ENCODE measurements around the gene EML6. TPM values are rescaled to one million over a fixed set of nuclear protein-coding genes. Genes with fewer than 3 reads are reported as not detected.

EML6 gene
- total RNA-seq, 2 donors from 2014 or later = 0.96 to 2.0 TPM

DNA sequence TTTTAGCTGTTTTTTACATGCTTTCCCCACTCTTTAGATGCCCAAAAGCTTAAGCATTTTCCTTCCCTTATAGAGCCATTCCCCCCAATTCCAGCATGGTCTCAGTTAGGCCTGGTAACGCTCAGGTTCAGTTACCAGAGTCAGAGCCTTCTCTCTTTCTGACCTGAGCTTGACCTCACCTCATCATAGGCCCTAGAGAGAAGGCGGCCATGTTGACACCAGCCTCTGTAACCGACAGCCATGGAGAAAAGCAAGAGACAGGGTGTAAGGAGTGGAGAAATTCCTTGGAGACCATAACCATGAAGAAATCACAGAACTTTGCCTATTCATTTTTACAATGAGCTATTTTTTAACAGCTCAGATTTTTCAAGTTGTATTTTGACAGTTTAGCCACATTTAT lies 227.3 kb downstream of the EML6 start:
- no peaks in the 10 kb centered on the region for H3K9me3 Mint-ChIP-seq
- ATAC-seq (replicated peaks in 1 of 2) (no peak), DNase-seq (no peak)
- no peaks in the 10 kb centered on the region for H3K27me3 Mint-ChIP-seq (ENCODE audit: low read depth)
- H3K36me3 Mint-ChIP-seq (ENCODE audit: insufficient read depth in 2 of 2) = no peaks in the 10 kb centered on the region
- peaks cover 26% of the 10 kb centered on the region for H3K4me1 Mint-ChIP-seq (ENCODE audit: low read depth)
- H3K27ac Mint-ChIP-seq = no peak overlapping the region
- no peak overlapping the region for H3K4me3 Mint-ChIP-seq

DNA sequence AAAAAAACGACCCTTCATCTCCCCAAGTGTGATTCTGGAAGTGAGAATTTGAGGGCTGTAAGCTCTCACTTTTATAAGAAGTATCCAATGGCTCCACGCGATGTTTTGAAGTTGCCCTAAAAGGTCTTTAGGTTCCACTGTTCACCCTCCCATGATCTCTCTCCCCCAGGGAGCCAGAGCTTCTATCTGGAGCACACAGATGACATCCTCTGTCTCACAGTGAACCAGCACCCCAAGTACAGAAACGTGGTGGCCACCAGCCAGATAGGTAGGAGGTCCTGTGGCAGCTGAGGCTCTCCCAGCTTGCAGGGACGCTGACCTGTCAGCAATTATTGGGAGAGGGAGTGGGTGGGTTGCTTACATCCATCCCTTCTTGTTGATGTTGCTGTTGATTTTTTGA lies 229.0 kb downstream of the EML6 start:
- peak overlapping the region; percentile 51 for H3K27ac Mint-ChIP-seq
- no peaks in the 10 kb centered on the region for H3K36me3 Mint-ChIP-seq (ENCODE audit: insufficient read depth in 2 of 2)
- ATAC-seq (replicated peaks in 1 of 2) (peak in 1 of 2 donors; percentile 12), DNase-seq (no peak)
- H3K4me1 Mint-ChIP-seq (ENCODE audit: low read depth) = peaks cover 20% of the 10 kb centered on the region
- H3K9me3 Mint-ChIP-seq = no peaks in the 10 kb centered on the region
- no peaks in the 10 kb centered on the region for H3K27me3 Mint-ChIP-seq (ENCODE audit: low read depth)
- H3K4me3 Mint-ChIP-seq = no peak overlapping the region

DNA sequence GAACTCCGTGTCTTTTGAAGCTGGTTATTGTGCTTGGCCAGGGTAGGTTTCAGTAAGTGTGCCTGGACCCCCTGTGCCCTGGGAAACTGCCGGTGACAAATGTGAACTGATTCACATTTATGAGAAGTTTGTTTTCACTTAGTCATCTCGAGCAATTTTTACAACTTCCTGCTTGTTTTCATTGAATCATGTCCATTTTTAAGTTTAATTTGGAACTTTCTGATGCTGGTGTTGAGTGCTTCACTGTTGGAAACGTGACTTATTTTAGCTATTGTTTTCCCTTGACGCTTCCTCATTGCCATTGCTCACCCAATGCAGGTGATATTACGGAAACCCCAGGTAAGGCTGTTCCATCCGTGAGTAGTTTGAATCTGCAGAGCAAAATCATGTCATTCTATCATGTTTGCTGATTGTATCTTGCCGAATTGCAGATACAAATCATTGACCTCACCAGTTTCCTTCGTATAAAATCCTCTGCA lies 229.6 kb downstream of the EML6 start:
- Mint-ChIP-seq H3K4me1 (ENCODE audit: low read depth) (peaks cover 20% of the 10 kb centered on the region), H3K27ac (no peak overlapping the region), H3K27me3 (ENCODE audit: low read depth) (no peaks in the 10 kb centered on the region), H3K4me3 (peak overlapping the region in 1 of 2 donors; percentile 10), H3K36me3 (ENCODE audit: insufficient read depth in 2 of 2) (no peaks in the 10 kb centered on the region), H3K9me3 (no peaks in the 10 kb centered on the region)
- peak; percentile 47 to 63 for ATAC-seq (replicated peaks in 1 of 2)
- DNase-seq = no peak

DNA sequence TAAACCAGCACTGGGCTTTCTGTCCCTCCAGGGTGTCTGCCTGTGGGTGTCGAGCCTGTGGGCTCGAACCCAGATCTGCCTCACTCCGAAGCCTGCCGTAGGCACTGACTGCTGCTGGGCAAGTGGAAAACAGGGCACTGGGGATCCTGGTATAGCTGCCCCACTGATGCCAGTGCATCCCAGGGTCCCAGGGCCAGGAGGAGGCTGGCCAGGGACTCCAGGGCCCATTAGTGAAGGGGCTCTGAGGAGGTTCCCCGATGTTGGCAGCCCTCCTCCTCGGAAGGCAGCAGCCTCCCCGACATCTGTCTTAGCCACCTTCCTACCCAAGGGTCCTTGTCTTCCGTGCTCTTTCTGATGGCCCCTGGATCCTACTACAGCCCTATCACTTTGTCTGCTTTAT lies 230.7 kb downstream of the EML6 start:
- Mint-ChIP-seq H3K27me3 (ENCODE audit: low read depth) (no peaks in the 10 kb centered on the region), H3K27ac (no peak overlapping the region), H3K4me3 (no peak overlapping the region), H3K9me3 (no peaks in the 10 kb centered on the region), H3K4me1 (ENCODE audit: low read depth) (peaks cover 20% of the 10 kb centered on the region), H3K36me3 (ENCODE audit: insufficient read depth in 2 of 2) (no peaks in the 10 kb centered on the region)
- no peak for DNase-seq
- no peak for ATAC-seq (replicated peaks in 1 of 2)

DNA sequence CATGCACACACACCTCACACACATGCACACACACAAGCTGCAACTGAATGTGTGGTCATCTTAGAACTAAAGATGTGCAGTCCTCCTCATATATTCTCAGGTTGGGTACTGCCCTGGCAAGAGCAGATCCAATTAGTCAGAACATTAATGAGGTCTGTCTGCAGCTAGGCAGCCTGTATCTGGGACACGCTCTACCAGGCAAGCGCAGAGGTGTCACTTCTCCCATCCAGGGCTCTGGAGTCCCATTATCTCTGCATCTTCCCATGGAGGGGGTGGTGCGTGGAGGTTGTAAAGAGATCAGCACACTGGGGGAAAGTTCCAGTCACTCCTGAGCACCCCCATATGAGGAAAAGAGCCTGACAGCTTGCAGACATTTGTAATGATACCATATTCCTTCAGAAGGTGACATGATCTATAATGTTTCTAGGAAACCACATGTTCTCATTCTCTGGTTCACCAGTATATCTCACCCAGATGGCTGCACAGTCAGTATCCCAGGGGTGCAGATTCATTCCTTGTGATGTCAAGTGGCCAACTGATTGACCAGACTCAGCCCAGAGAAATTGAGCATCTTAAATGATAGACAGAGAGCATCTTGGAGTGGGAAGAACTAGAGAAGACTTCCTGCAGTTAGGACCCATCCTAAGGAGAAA lies 231.4 kb downstream of the EML6 start:
- no peaks in the 10 kb centered on the region for H3K9me3 Mint-ChIP-seq
- DNase-seq = no peak
- H3K36me3 Mint-ChIP-seq (ENCODE audit: insufficient read depth in 2 of 2) = no peaks in the 10 kb centered on the region
- H3K27me3 Mint-ChIP-seq (ENCODE audit: low read depth) = no peaks in the 10 kb centered on the region
- no peak overlapping the region for H3K4me3 Mint-ChIP-seq
- peaks cover 20% of the 10 kb centered on the region for H3K4me1 Mint-ChIP-seq (ENCODE audit: low read depth)
- ATAC-seq (replicated peaks in 1 of 2) = no peak
- no peak overlapping the region for H3K27ac Mint-ChIP-seq

DNA sequence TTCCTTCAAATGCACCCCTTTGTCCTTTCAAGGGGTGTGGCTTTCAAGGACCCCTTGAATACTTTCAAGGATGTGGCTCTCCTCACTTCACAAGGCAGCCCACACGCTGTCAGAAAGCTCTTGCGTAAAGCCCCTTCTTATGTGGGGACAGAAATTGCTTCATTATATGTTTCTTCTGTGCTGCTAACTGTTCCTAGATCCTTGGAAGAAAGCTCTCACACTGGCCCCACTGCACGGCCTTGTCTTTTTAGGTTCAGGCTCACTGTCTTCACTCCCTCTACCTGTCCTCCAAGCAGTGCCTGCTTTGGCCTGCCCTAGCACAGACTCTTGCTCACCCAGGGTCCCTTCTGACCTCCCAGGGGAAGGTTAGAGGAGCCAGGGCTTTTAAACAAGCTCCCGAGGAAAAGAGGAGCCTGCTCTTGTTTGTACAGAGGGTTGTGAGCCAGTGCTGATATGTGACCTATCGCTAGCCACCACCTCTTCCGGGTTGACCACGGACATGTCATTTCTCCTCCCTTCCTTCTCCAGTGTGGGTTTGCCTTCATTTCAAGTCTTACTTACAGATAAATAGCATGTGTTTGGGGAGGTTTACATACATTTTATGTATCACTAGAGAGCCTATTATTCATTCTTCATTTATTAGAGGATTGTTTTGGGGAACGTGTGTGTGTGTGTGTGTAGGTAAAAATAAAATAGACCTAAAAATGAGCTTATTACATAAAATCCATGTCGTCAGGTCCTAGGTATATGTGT lies 232.1 kb downstream of the EML6 start:
- no peak overlapping the region for H3K4me3 Mint-ChIP-seq
- H3K27me3 Mint-ChIP-seq (ENCODE audit: low read depth) = no peaks in the 10 kb centered on the region
- H3K36me3 Mint-ChIP-seq (ENCODE audit: insufficient read depth in 2 of 2) = no peaks in the 10 kb centered on the region
- no peak overlapping the region for H3K27ac Mint-ChIP-seq
- peaks cover 20% of the 10 kb centered on the region for H3K4me1 Mint-ChIP-seq (ENCODE audit: low read depth)
- no peak for DNase-seq
- no peaks in the 10 kb centered on the region for H3K9me3 Mint-ChIP-seq
- ATAC-seq (replicated peaks in 1 of 2) = no peak

DNA sequence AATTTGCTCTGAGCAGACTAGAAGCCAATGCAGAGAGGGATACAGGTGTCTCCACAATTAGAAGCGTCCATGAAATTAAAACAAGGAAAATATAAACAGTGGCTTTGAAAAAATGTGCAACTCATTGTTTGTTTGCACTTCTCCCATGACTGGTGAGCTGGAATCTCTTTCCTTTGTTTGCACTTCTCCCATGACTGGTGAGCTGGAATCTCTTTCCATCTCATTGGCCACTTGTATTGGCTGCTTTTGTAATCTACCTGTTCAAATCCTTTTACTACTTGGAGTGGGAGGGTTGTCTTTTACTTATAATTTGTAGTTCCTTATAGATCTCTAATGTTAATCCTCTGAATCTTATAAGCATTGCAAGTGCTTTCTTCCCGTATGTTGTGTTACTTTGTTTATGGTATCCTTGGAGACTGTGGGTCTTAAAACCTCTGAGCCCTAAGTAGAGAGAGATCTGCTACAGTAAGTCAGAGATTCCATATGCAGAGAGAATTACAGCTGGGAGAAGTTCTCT lies 232.7 kb downstream of the EML6 start:
- peaks cover 18% of the 10 kb centered on the region for H3K4me1 Mint-ChIP-seq (ENCODE audit: low read depth)
- DNase-seq = no peak
- H3K9me3 Mint-ChIP-seq = no peaks in the 10 kb centered on the region
- no peak for ATAC-seq (replicated peaks in 1 of 2)
- no peak overlapping the region for H3K4me3 Mint-ChIP-seq
- no peaks in the 10 kb centered on the region for H3K27me3 Mint-ChIP-seq (ENCODE audit: low read depth)
- no peak overlapping the region for H3K27ac Mint-ChIP-seq
- H3K36me3 Mint-ChIP-seq (ENCODE audit: insufficient read depth in 2 of 2) = no peaks in the 10 kb centered on the region

DNA sequence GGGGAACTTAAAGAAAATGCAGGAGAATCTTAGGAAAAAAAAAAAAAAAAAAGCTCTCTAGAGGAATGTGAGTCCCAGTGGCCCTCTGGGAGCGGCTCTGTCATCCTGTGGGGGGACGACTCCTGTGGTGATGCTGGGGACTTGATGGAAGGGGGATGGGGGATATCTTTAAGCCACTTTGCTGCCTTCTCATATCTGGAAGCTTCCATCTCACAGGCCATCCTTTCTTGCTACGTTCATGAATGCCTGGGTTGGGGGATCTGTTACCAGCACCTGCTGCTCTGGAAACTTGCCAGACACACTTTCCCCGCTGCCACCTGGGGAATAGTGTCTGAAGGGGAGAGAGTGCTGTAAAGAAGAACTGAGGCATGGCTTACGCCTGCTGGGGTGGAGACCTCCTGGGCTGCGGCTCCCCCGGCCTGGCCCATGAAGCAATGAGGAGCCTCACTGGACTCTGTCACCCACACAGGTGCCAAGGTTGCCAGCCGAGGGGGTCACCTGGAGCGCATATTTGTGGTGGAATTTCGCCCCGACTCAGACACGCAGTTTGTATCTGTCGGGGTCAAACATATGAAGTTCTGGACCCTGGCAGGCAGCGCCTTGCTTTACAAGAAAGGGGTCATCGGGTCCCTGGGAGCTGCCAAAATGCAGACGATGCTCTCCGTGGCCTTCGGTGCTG lies 234.0 kb downstream of the EML6 start:
- H3K27me3 Mint-ChIP-seq (ENCODE audit: low read depth) = no peaks in the 10 kb centered on the region
- H3K4me1 Mint-ChIP-seq (ENCODE audit: low read depth) = peaks cover 9% of the 10 kb centered on the region
- H3K36me3 Mint-ChIP-seq (ENCODE audit: insufficient read depth in 2 of 2) = no peaks in the 10 kb centered on the region
- H3K4me3 Mint-ChIP-seq = no peak overlapping the region
- DNase-seq (no peak), ATAC-seq (replicated peaks in 1 of 2) (no peak)
- no peaks in the 10 kb centered on the region for H3K9me3 Mint-ChIP-seq
- no peak overlapping the region for H3K27ac Mint-ChIP-seq

DNA sequence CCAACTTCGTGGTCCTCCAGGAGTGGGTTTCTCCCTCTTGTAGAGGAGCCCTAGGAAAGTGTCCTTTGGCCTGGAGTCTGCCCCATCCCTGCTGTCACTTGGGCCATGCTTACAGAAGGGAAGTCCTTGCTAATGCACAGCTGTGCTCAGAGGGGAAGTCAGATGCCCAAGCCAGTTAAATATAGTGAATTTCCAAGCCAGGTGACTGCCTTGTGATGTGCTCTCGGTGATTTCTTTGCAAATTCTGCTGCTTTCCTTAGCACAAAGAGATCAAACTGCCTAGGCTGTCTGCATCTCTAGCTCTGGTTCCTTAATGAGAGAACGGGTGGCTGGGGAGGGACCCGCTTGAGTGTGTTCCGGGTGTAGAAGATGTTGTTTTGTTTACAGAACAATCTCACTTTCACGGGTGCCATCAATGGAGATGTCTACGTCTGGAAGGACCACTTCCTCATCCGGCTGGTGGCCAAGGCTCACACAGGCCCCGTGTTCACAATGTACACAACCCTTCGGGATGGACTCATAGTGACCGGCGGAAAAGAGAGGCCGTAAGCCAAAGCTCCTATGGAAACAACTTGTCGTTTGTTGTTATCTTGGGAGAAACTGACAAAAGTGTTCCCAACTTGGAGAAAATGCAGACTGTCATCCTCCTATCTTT lies 235.4 kb downstream of the EML6 start:
- H3K9me3 Mint-ChIP-seq = no peaks in the 10 kb centered on the region
- ATAC-seq (replicated peaks in 1 of 2) (no peak), DNase-seq (no peak)
- no peak overlapping the region for H3K4me3 Mint-ChIP-seq
- H3K27ac Mint-ChIP-seq = no peak overlapping the region
- H3K27me3 Mint-ChIP-seq (ENCODE audit: low read depth) = no peaks in the 10 kb centered on the region
- H3K4me1 Mint-ChIP-seq (ENCODE audit: low read depth) = no peaks in the 10 kb centered on the region
- no peaks in the 10 kb centered on the region for H3K36me3 Mint-ChIP-seq (ENCODE audit: insufficient read depth in 2 of 2)

DNA sequence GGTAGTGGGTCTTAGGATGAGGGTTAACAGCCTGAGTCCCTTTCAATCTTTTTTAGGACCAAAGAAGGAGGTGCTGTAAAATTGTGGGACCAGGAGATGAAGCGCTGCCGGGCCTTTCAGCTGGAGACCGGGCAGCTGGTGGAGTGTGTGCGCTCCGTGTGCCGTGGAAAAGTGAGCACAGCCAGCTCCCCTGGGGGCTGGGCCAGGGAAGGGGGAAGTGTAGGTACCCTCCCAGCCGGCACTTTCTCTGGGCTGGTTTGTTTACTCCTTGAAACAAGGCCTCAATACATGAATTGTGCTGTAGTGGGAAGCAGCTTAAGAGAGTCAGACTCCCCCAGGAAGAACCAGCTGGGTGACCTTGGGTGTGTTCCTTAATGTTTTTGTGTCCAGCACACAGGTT lies 236.7 kb downstream of the EML6 start:
- H3K4me1 Mint-ChIP-seq (ENCODE audit: low read depth) = peaks cover 4% of the 10 kb centered on the region
- no peaks in the 10 kb centered on the region for H3K9me3 Mint-ChIP-seq
- no peak overlapping the region for H3K27ac Mint-ChIP-seq
- H3K36me3 Mint-ChIP-seq (ENCODE audit: insufficient read depth in 2 of 2) = no peaks in the 10 kb centered on the region
- DNase-seq = no peak
- no peak overlapping the region for H3K4me3 Mint-ChIP-seq
- H3K27me3 Mint-ChIP-seq (ENCODE audit: low read depth) = no peaks in the 10 kb centered on the region
- ATAC-seq (replicated peaks in 1 of 2) = no peak

DNA sequence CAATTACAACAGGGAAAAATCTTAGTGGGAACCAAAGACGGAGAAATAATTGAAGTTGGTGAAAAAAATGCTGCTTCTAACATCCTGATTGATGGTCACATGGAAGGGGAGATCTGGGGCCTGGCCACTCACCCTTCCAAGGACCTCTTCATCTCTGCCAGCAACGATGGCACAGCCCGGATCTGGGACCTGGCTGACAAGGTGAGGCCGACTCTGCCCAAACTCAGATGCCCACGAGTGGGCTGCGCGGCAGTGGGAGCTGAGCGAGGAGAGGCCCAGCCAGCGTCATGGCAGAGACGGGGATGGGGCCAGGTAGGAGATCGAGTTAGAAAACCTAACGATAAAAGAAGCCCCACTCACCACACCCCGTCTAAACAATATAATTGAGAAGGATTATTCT lies 239.0 kb downstream of the EML6 start:
- Mint-ChIP-seq H3K9me3 (no peaks in the 10 kb centered on the region), H3K4me3 (no peak overlapping the region), H3K27ac (no peak overlapping the region), H3K27me3 (ENCODE audit: low read depth) (no peaks in the 10 kb centered on the region), H3K36me3 (ENCODE audit: insufficient read depth in 2 of 2) (no peaks in the 10 kb centered on the region), H3K4me1 (ENCODE audit: low read depth) (peaks cover 25% of the 10 kb centered on the region)
- ATAC-seq (replicated peaks in 1 of 2) (no peak), DNase-seq (no peak)

DNA sequence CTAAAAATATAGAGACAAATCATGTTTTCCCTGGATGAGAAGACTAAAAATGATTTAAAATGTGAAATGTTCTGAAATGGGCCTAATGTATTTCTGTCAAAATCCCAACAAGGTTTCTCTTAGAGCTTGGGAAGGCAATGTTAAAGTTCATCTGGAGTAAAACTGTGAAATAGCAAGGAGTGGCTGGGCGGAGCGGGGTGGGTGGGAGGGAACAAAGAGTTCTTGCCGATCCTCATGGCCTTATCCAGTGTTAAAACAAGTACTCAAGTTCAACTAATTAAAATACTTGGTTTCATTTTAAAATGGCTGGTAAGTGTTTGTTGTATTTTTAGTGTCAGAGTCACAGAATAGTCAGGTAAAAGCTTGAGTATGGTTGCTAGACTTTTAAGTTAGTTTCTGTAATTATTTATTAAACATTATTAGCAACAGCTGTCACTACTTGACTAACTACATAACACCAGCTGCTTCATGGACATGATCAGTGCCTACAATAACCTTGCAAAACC lies 239.5 kb downstream of the EML6 start:
- no peak for ATAC-seq (replicated peaks in 1 of 2)
- Mint-ChIP-seq H3K27me3 (ENCODE audit: low read depth) (no peaks in the 10 kb centered on the region), H3K9me3 (no peaks in the 10 kb centered on the region), H3K4me1 (ENCODE audit: low read depth) (peaks cover 27% of the 10 kb centered on the region), H3K36me3 (ENCODE audit: insufficient read depth in 2 of 2) (no peaks in the 10 kb centered on the region), H3K27ac (no peak overlapping the region), H3K4me3 (no peak overlapping the region)
- no peak for DNase-seq

DNA sequence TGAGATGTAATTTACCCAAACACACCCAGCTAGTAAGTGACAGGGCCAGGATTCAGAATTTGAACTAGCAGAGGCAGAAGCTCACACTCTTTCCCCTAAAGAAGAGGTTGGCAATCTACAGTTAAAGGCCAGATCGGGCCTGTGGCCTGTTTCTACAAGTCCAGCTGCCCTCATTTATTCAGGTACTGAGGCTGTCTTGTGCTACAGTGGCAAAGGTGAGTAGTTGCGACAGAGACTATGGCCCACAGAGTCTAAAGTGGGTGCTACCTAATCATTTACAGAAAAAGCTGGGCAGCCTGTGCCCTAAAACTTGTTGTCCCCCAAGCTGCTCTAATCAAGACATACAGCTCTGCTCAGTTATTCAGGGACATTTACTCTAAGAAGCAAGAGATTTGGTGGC lies 240.0 kb downstream of the EML6 start:
- no peaks in the 10 kb centered on the region for H3K36me3 Mint-ChIP-seq (ENCODE audit: insufficient read depth in 2 of 2)
- DNase-seq = no peak
- H3K27ac Mint-ChIP-seq = no peak overlapping the region
- H3K27me3 Mint-ChIP-seq (ENCODE audit: low read depth) = no peaks in the 10 kb centered on the region
- H3K9me3 Mint-ChIP-seq = no peaks in the 10 kb centered on the region
- no peak for ATAC-seq (replicated peaks in 1 of 2)
- H3K4me1 Mint-ChIP-seq (ENCODE audit: low read depth) = peaks cover 27% of the 10 kb centered on the region
- H3K4me3 Mint-ChIP-seq = no peak overlapping the region
